HepG2 (cell line): Measurements from ENCODE around the gene LILRB4. TPM values are rescaled to one million over a fixed set of nuclear protein-coding genes. Genes with fewer than 3 reads are reported as not detected.

Source experiments
- ATAC-seq: fragments of 200-7000 bp; cut with Tn5 transposase; 3 replicates; pipeline ENCODE4 v1.9.1; 2020; ENCODE audit warnings: mild to moderate bottlenecking, moderate library complexity
- BruUV-seq: library from RNA; stranded (reverse); fragments of 400-500 nt; replicated peaks from 2 replicates; lab custom pipeline; 2021; lab: Mats Ljungman, UMichigan
- CTCF ChIA-PET: fragments of 300-600 bp; formaldehyde crosslinking; extraction: SDS; loops from one replicate; lab custom pipeline; 2021; ENCODE audit warnings: low total read pairs, inconsistent platforms, low intra/inter-chr PET ratio; lab: Yijun Ruan, JAX
- POLR2A ChIA-PET: fragments of 350-600 bp; sonication (Branson Sonifier 250); formaldehyde crosslinking; loops from one replicate; lab custom pipeline; 2020; ENCODE audit warnings: antibody characterized with exemption, inconsistent platforms; lab: Yijun Ruan, JAX
- DNase-seq: peaks from one replicate; pipeline ENCODE4 v3.0.0-alpha.2; 2015; ENCODE audit warnings: low spot score
- FAIRE-seq: peaks from 3 replicates; lab custom pipeline; 2011; peaks lifted over from hg19 to GRCh38; lab: Jason Lieb, UNC
- H2AFZ ChIP-seq: one replicate; pipeline ENCODE4 v1.6.1; 2011; ENCODE audit warnings: low read length, inconsistent platforms
- H3K27ac ChIP-seq: fragments of 300-600 bp; 3 replicates; pipeline ENCODE4 v1.8.0; 2011; ENCODE audit warnings: mixed run types, mild to moderate bottlenecking, mixed read lengths, low read length, inconsistent platforms; ENCODE audit not compliant: insufficient read depth; ENCODE audit errors: extremely low read length
- H3K27me3 ChIP-seq, 2 experiments: fragments of 200-600 bp in 1 of 2; 2 replicates in 1 of 2; 3 replicates in 1 of 2; pipeline versions ENCODE4 v1.6.0 to v1.8.0; 2011; ENCODE audit warnings: low read length in 2 of 2, mild to moderate bottlenecking in 2 of 2, moderate library complexity in 2 of 2, inconsistent platforms in 1 of 2; ENCODE audit not compliant: insufficient read depth in 2 of 2, control insufficient read depth in 1 of 2
- H3K36me3 ChIP-seq, 2 experiments: fragments of 200-600 bp in 1 of 2; replicated peaks in 1 of 2; 2 replicates in 1 of 2; 3 replicates in 1 of 2; pipeline versions ENCODE4 v1.5.1 to v1.8.0; 2011; ENCODE audit warnings: low read length in 2 of 2, inconsistent platforms in 1 of 2; ENCODE audit not compliant: insufficient read depth in 2 of 2, control insufficient read depth in 1 of 2
- H3K4me1 ChIP-seq: 2 replicates; pipeline ENCODE4 v1.5.1; 2012; ENCODE audit warnings: low read length, inconsistent platforms; ENCODE audit not compliant: insufficient read depth
- H3K4me2 ChIP-seq: 2 replicates; pipeline ENCODE4 v1.6.0; 2011; ENCODE audit warnings: low read depth, low read length, inconsistent platforms
- H3K4me3 ChIP-seq, 3 experiments: fragments of 200-600 bp in 1 of 3; sonication (generic), shearing (Covaris generic) in 1 of 3; replicated peaks in 1 of 3; 2 replicates each; pipeline ENCODE4 v1.5.1; 2011 to 2016; ENCODE audit warnings: low read length in 3 of 3, inconsistent platforms in 2 of 3, low read depth in 2 of 3, mild to moderate bottlenecking in 2 of 3, control low read depth in 1 of 3, mixed read lengths in 1 of 3; ENCODE audit not compliant: insufficient read depth in 1 of 3
- H3K79me2 ChIP-seq: one replicate; pipeline ENCODE4 v1.6.1; 2011; ENCODE audit warnings: low read length, inconsistent platforms; ENCODE audit not compliant: insufficient read depth
- H3K9ac ChIP-seq: 2 replicates; pipeline ENCODE4 v1.6.0; 2011; ENCODE audit warnings: mild to moderate bottlenecking, low read depth, low read length, inconsistent platforms; ENCODE audit not compliant: insufficient read depth
- H3K9me3 ChIP-seq: 2 replicates; pipeline ENCODE4 v1.5.1; 2012; ENCODE audit warnings: mild to moderate bottlenecking, low read length
- H4K20me1 ChIP-seq: 2 replicates; pipeline ENCODE4 v1.6.0; 2011; ENCODE audit warnings: inconsistent platforms, mild to moderate bottlenecking, low read length, moderate library complexity; ENCODE audit not compliant: insufficient read depth
- ATF3 ChIP-seq: sonication (generic); formaldehyde crosslinking; IDR thresholded peaks from 2 replicates; pipeline ENCODE4 v1.4.0; 2020; ENCODE audit warnings: missing genetic modification reagents
- CTCF ChIP-seq: sonication (generic); formaldehyde crosslinking; IDR thresholded peaks from 2 replicates; pipeline ENCODE4 v1.5.0; 2020; ENCODE audit warnings: mild to moderate bottlenecking, missing genetic modification reagents, moderate library complexity
- GMEB1 ChIP-seq: sonication (generic); formaldehyde crosslinking; IDR thresholded peaks from 2 replicates; pipeline ENCODE4 v1.5.1; 2020; ENCODE audit warnings: missing genetic modification reagents, mild to moderate bottlenecking, borderline replicate concordance
- JDP2 ChIP-seq: sonication (generic); formaldehyde crosslinking; IDR thresholded peaks from 2 replicates; pipeline ENCODE4 v1.8.1; 2022; ENCODE audit warnings: missing genetic modification reagents, borderline replicate concordance
- KDM2A ChIP-seq: sonication (generic); formaldehyde crosslinking; IDR thresholded peaks from 2 replicates; pipeline ENCODE4 v1.4.0; 2020; ENCODE audit warnings: low read depth, missing genetic modification reagents, borderline replicate concordance
- KLF15 ChIP-seq: sonication (generic); formaldehyde crosslinking; IDR thresholded peaks from 2 replicates; pipeline ENCODE4 v1.8.1; 2023; ENCODE audit warnings: borderline replicate concordance, mild to moderate bottlenecking, inconsistent platforms, missing genetic modification reagents, mixed read lengths
- NFIC ChIP-seq: IDR thresholded peaks from 2 replicates; pipeline ENCODE4 v1.6.1; 2012; ENCODE audit warnings: mild to moderate bottlenecking, low read length, inconsistent platforms
- NFRKB ChIP-seq: fragments of 450-650 bp; IDR thresholded peaks from 2 replicates; pipeline ENCODE4 v1.6.1; 2017
- SALL1 ChIP-seq: sonication (generic); formaldehyde crosslinking; IDR thresholded peaks from 2 replicates; pipeline ENCODE4 v1.8.0; 2022; ENCODE audit warnings: mild to moderate bottlenecking, missing genetic modification reagents
- SMYD3 ChIP-seq: sonication (generic); formaldehyde crosslinking; IDR thresholded peaks from 2 replicates; pipeline ENCODE4 v1.8.1; 2023; ENCODE audit warnings: mild to moderate bottlenecking, missing genetic modification reagents
- TRAFD1 ChIP-seq: sonication (generic); formaldehyde crosslinking; IDR thresholded peaks from 2 replicates; pipeline ENCODE4 v1.5.1; 2020; ENCODE audit warnings: missing genetic modification reagents, mild to moderate bottlenecking, borderline replicate concordance
- ZMAT3 ChIP-seq: sonication (generic); formaldehyde crosslinking; conservative IDR thresholded peaks from 2 replicates; pipeline ENCODE4 v1.7.0; 2021; ENCODE audit warnings: missing genetic modification reagents
- ZNF234 ChIP-seq: sonication (generic); formaldehyde crosslinking; conservative IDR thresholded peaks from 2 replicates; pipeline ENCODE4 v1.5.1; 2020; ENCODE audit warnings: mild to moderate bottlenecking, missing genetic modification reagents
- ZNF446 ChIP-seq: sonication (generic); formaldehyde crosslinking; IDR thresholded peaks from 2 replicates; pipeline ENCODE4 v1.5.0; 2020; ENCODE audit warnings: mild to moderate bottlenecking, missing genetic modification reagents
- ZNF800 ChIP-seq: sonication (generic); formaldehyde crosslinking; IDR thresholded peaks from 2 replicates; pipeline ENCODE4 v1.4.0; 2020; ENCODE audit warnings: missing genetic modification reagents
- ZSCAN30 ChIP-seq: sonication (generic); formaldehyde crosslinking; IDR thresholded peaks from 2 replicates; pipeline ENCODE4 v1.5.0; 2020; ENCODE audit warnings: mild to moderate bottlenecking, missing genetic modification reagents
- WGBS: methylation state at CpG from one replicate; pipeline ENCODE4 v1.1.6; 2017; ENCODE audit warnings: low lambda C conversion rate; 5-methylcytosine and 5-hydroxymethylcytosine counted together
- in situ Hi-C: cut with HindIII; loops from 2 replicates; pipeline ENCODE4 v1.10.0; 2017; ENCODE audit warnings: low pct_unique_long_range_greater_than_20kb; ENCODE audit not compliant: extremely low pct_ligation_motif_present
- intact Hi-C: fragments of 100-400 bp; cut with micrococcal nuclease; formaldehyde crosslinking; loops from one replicate; pipeline ENCODE4 v1.10.0; 2022; ENCODE audit not compliant: unreplicated experiment
- polyA plus RNA-seq, 8 experiments: library from polyadenylated mRNA; depleted of rRNA in 3 of 8; stranded (reverse) in 7 of 8; unstranded in 1 of 8; fragments of >200 nt; fragmentation: Illumina TruSeq in 4 of 8; extraction: Trizol in 4 of 8; gene quantifications; 2 replicates each; pipeline versions ENCODE4 v1.2.1 to v1.2.3, GENCODE V29; 2011 to 2016; ENCODE audit warnings: low read depth in 4 of 8, missing spikeins in 1 of 8, mixed read lengths in 1 of 8; ENCODE audit not compliant: insufficient read depth in 1 of 8
- total RNA-seq, 5 experiments: library from RNA; depleted of rRNA; stranded (reverse); fragments of >200 nt; fragmentation: Illumina TruSeq; extraction: Trizol; gene quantifications; 2 replicates each; pipeline ENCODE4 v1.2.3, GENCODE V29; 2016; ENCODE audit warnings: low read depth in 1 of 5

Gene LILRB4
- total and polyA plus RNA-seq, 2 of the 13 experiments (the other 11 are each of a cell fraction or from before 2014, with no cell fraction given), result not detected

- H3K9ac ChIP-seq, result no peak overlapping the region
- no peaks in the 10 kb centered on the region for H3K36me3 ChIP-seq
- no peak overlapping the region for H3K4me3 ChIP-seq
- no peak for ATAC-seq
- in situ Hi-C loops, result no loop called here
- no peaks in the 10 kb centered on the region for H3K79me2 ChIP-seq
- H4K20me1 ChIP-seq, result no peaks in the 10 kb centered on the region
- BruUV-seq, result no TSS peak
- no peak for FAIRE-seq
- intact Hi-C loops, result no loop called here
- H3K27me3 ChIP-seq, result peaks cover 0 to 8% of the 10 kb centered on the region in 2 experiments; a peak in 2 of 5 replicates
- H3K4me1 ChIP-seq, result no peaks in the 10 kb centered on the region
- TF ChIP-seq ZMAT3, result no peak
- TF ChIP-seq ZSCAN30, result no peak
- TF ChIP-seq NFRKB, result no peak
- TF ChIP-seq GMEB1 (CRISPR knock-in tag), result no peak
- no peak for TF ChIP-seq ZNF234 (CRISPR knock-in tag)
- no peak for TF ChIP-seq SALL1
- TF ChIP-seq NFIC, result no peak
- no peak for TF ChIP-seq TRAFD1
- no peak for TF ChIP-seq ZNF446 (CRISPR knock-in tag)
- no peak for TF ChIP-seq ATF3 (CRISPR knock-in tag)
- no peak for TF ChIP-seq JDP2
- TF ChIP-seq SMYD3 (CRISPR knock-in tag), result no peak
- TF ChIP-seq CTCF (CRISPR knock-in tag), result no peak
- TF ChIP-seq KLF15 (CRISPR knock-in tag), result no peak
- TF ChIP-seq KDM2A, result no peak
- TF ChIP-seq ZNF800 (CRISPR knock-in tag), result no peak
- POLR2A ChIA-PET, result no interaction called here
- H2AFZ ChIP-seq, result no peak overlapping the region
- CTCF ChIA-PET, result no interaction called here
- H3K9me3 ChIP-seq, result no peaks in the 10 kb centered on the region
- 0% methylated on average over 1 of the region's 8 CpGs for WGBS
- no peak for DNase-seq
- no peak overlapping the region for H3K27ac ChIP-seq
- no peak overlapping the region for H3K4me2 ChIP-seq
Measured at GRCh38 chr19:54696117-54696548, 33.3 kb downstream of the LILRB4 start.
